Adrenal gland (tissue), 5 donors: ENCODE measurements around the gene ASB1.

Experiments
- POLR2A ChIP-seq, 2 donors: fragments of 450-650 bp; IDR thresholded peaks; one replicate each; pipeline ENCODE4 v1.6.1; 2017; ENCODE audit warnings: antibody characterized with exemption in 2 of 2, mild to moderate bottlenecking in 2 of 2, moderate library complexity in 1 of 2
- TF ChIP-seq, protein P1 (sequence below), 6 experiments: fragments of 450-650 bp in 4 of 6; fragments of 200-600 bp in 2 of 6; sonication (generic) in 1 of 6; IDR thresholded peaks; 1 replicate in 5 of 6; 2 replicates in 1 of 6; pipeline versions ENCODE4 v1.5.1 to v1.8.0; 2016 to 2021; ENCODE audit warnings: antibody characterized with exemption in 6 of 6, mild to moderate bottlenecking in 2 of 6, moderate library complexity in 1 of 6
- donor health status: DM: no; HTN: no; CAD: no.

DNA sequence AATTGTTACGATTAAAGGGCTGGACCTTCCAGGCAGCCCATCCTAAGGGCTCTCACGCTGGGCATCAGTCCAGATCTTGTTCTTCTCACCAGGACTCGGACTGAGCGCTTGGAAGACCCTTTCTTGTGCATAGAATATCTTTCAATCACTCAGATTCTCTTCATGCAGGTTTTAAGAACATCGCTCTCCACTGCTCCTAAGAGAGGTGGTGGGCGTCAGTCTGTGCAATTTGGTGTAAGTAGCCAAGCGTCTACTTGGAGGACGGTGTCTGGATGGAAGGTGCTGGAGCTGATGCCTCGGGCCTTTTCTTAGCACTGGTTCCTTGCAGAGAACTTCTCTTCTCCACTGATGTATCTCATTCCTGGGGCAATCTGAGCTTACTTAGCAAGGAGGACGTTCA lies 68.7 kb downstream of the ASB1 start:
- TF ChIP-seq, protein P1, sequence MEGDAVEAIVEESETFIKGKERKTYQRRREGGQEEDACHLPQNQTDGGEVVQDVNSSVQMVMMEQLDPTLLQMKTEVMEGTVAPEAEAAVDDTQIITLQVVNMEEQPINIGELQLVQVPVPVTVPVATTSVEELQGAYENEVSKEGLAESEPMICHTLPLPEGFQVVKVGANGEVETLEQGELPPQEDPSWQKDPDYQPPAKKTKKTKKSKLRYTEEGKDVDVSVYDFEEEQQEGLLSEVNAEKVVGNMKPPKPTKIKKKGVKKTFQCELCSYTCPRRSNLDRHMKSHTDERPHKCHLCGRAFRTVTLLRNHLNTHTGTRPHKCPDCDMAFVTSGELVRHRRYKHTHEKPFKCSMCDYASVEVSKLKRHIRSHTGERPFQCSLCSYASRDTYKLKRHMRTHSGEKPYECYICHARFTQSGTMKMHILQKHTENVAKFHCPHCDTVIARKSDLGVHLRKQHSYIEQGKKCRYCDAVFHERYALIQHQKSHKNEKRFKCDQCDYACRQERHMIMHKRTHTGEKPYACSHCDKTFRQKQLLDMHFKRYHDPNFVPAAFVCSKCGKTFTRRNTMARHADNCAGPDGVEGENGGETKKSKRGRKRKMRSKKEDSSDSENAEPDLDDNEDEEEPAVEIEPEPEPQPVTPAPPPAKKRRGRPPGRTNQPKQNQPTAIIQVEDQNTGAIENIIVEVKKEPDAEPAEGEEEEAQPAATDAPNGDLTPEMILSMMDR (IDR thresholded peaks at IDR 0.05): no peak
- no peak for TF ChIP-seq POLR2A (IDR thresholded peaks at IDR 0.05)
